SH-SY5Y (cell line): ENCODE measurements around the gene FATE1.

Experiments
- GATA2 ChIP-seq: IDR thresholded peaks from 2 replicates; pipeline ENCODE4 v1.6.1; 2011; ENCODE audit warnings: mild to moderate bottlenecking, low read depth, low read length
- GATA3 ChIP-seq: IDR thresholded peaks from 2 replicates; pipeline ENCODE4 v1.6.1; 2011; ENCODE audit warnings: low read depth, mild to moderate bottlenecking, low read length, moderate library complexity

The FATE1 gene

DNA sequence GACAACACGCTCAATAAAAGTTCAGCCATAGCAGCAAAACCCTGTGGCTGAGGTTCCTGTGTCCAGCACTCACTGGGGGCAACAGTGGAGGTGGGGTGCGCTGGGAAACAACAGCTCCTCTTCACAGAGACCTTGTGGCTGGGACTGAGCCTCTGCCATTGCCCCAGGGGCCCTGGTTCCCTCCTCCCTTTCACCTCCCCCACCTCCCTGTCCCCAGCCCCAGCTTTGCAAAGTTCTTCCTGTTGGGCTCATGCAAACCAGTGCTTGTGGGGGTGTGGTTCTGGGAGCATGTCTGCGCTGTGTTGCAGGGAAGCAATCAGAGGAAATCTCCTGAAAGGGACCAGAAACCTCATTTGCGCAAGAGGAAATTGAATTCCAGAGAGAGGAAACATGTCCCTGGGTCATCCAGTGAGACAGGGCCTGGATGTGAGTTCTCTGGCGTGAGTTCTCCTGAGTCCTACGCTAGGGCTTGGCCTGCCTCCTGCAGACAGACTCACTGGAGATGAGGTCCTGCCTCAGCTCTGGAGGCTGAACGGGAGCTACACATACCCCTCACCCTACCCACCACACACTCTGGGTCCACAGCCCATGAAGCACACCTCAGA is 7.4 kb downstream of the FATE1 start:
- TF ChIP-seq GATA3 (no peak), GATA2 (no peak)

DNA sequence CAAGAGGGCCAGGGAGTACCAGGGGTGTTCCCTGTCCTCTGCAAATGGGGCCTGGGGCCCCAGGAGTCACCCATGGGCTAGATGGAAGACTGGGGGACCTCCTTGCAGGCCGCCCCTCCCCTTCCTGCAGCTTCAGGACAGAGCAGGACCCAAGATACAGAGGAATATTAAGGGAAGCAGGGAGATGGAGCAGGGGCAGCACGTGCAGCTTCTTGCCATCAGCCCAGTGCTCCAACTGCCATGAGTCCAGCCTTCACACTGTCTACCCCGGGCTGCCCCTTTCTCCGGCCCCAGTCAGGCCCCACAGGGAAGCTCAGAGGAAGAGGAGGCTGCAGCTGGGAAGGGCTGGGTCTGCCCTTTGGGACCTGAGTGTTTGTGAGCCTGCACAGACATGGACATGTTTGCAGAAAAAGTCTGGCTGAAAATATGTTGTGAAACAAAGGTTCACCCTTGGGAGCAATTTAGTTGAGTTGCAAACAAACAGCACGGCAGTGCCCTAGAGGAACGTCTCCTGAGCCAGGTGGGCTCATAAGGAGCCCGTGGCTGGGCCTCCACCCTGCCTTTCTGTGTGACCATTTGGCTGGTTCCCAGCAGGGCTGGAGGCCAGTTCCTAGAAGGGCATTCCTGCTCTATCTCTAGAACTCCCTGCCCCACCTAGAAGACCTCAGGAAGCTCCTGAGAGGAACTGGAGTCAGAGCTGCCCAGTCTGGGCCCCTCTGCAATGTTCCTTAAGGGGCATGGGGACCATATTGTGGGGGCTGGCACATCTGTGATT is 8.9 kb downstream of the FATE1 start:
- no peak for TF ChIP-seq GATA2
- no peak for TF ChIP-seq GATA3

DNA sequence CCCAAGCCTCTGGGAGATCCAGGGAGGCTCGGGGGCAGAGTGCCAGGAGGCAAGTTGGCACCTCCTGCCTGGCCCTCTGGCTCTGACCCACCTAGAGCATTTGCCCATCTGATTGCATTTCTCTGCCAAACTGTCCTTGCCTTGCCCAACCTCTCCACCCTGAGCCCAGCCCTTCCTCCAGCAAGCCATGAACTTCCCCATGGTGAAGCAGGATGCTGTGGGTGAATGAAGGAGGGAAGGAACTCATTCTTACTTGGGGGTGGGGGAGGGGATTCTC is 9.4 kb downstream of the FATE1 start:
- no peak for TF ChIP-seq GATA3
- no peak for TF ChIP-seq GATA2

DNA sequence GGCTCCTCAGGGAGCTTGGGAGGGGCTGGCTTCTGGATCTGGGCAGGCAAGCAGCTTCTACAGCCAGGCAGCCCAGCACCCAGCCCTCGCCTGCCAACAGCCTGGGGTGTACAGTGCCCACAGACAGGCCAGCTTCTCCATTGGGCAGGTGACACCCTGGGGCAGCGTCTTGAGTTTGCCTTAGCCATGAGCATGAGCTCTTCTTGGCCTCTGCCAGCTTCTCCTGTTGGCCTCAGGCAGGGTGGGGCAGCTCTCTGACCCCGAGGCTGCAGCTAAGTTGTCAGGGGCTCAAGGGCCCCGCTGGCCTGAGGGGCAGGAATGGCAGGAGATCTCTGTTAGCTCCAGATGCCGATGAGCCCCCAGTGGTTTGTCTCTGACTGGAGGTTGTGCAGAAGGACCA is 10.9 kb downstream of the FATE1 start:
- no peak for TF ChIP-seq GATA3
- TF ChIP-seq GATA2 = no peak

DNA sequence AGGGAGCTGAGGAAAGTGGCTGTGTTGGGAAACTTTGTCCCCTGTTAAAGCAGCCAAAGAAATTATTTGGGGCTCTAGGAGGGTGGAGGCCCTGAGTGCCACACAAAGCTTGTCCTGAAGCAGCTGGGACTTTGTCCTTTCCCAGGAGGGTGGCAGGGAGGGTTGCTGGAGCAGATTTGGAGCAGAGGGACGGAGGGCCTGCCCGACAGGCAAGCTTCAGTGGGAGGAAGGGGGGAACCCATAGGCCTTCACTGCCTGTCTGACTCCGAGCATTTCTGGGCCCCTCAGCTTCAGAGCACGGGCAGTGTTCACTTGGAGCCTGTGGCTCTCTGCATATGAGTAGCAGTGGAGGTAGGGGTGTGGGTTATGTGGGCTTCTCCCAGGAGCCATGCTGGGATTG is 11.5 kb downstream of the FATE1 start:
- TF ChIP-seq GATA3 (no peak), GATA2 (no peak)

DNA sequence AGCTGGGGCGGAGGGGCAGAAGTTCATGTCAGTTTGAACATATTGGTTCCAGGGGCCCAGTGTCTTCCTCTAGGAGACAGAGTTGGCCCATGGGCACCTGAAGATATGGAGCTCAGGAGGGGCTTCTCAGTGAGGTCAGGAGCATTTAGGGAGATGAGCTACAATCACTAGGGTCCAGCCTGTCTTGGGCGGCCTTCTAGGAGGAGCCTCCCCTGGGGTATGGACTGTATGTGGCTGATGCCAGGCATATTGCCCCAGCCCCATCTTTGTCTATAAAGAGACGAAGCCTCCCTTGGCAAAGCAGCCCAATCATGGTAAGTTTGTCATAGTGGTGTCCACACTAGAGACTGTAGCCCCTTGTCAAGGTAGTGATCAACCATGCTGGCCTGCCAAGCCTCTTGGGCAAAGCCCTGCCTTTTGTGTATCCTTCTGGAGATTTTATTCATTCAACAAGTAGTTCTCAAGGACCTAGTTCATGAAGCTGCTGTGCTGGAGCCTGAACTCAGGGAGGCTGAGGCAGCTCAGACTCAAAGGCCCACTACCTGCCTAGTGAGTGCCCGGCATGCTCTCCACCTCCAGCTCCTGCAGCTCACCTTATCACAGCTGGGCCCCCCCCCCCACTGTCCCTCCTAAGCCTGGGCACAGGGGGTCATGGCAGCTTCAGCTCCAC is 13.4 kb downstream of the FATE1 start:
- no peak for TF ChIP-seq GATA2
- TF ChIP-seq GATA3 = no peak

DNA sequence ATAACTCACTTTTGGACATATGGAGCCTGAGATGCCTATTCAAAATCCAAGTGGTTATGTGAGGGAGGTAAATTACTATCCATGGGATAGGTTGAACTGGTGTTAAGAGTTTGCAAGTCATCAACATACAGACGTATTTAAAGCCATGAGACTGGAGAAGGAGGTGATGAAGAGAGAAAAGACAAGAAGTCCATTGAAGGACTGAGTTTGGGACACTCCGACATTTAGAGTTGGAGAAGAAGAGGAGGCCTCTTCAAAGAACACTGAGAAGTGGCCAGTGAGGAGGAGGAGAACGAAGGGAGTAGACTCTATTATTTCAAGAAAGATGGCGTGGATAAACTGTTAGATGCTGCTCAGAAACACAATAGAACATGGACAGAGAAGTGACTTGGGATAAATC is 18.6 kb downstream of the FATE1 start, which contains the start of gene CNGA2:
TSS of gene CNGA2 (plus strand) at position 301 of the 400 bp plus-strand sequence. CDS start 3,738 bp downstream, outside the sequence.
- TF ChIP-seq GATA3 = no peak
- TF ChIP-seq GATA2 = no peak

DNA sequence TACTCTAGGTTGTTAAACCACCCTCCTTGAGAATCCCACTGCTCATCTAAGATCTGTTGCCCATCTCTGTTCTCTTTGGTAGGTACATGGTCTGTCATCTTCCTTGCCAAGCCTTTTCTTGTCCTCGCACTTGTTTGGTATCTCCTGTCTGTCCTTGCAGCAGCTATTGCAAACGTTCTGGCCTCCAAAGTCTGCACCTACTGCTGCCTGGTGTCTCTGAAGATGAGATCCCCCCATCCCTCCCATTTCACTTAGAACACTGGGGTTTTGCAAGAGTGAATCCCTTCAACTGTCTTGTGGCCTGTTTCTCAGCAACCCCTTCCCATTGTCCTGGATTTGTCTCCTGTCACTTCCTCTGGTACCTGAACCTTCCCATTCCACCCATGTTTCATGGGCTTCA is 19.4 kb downstream of the FATE1 start:
- TF ChIP-seq GATA2 (no peak), GATA3 (no peak)

DNA sequence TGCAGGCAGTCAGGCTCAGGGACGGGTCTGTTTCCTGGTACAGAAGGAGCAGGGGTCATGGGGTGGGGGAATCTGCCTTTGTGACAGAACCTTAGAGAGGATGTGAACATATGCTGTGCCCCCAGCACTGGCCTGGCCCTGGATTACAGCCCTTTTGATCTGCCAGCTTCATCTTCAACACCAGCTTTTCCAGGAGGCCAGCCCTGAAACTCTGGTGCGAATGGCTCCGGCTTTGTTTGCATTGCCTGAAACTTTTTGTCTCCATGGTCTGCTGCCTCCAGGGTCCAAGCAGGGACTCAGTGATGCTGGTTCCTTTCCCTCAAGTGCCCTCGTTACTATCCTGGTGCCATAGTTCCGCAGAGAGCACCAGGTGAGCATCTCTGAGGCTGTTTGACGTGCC is 20.9 kb downstream of the FATE1 start:
- TF ChIP-seq GATA2 (no peak), GATA3 (no peak)

DNA sequence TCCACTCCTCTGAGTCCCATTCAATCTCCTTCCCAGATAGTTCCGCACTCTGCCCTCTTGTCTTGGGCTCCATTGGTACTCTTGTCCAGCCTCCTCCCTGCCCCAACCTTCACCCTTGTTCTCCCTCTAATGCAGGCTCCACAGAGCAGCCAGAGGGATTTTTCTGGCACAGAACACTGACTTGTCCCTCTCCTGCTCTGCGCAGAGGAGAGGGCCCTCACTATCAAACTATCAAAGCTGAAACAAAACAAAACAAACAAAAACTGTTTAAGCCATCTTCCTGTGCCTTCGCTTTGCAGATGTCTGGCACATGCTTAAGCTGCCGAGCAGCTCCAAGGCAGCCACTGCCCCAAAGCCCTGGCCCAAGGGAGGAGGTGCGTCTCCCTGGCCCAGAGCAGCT is 21.7 kb downstream of the FATE1 start:
- TF ChIP-seq GATA3 = no peak
- no peak for TF ChIP-seq GATA2

DNA sequence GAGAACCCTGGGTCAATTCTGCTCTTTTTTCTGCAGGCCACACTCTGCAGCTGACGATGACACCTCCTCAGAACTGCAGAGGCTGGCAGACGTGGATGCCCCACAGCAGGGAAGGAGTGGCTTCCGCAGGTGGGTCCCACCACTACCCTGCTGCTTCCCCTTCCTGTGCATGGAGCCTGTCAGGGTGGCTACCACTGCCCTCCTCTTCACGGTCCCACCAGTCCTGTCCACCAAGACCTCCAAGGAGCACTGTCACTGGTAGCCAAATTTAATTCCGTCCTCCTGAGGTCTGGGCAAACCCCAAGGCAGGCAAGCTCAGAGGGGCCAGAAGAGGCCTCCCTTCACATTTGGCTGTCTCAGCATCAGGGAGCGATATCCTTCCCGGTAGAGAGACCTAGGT is 22.9 kb downstream of the FATE1 start:
- TF ChIP-seq GATA3 (no peak), GATA2 (no peak)

DNA sequence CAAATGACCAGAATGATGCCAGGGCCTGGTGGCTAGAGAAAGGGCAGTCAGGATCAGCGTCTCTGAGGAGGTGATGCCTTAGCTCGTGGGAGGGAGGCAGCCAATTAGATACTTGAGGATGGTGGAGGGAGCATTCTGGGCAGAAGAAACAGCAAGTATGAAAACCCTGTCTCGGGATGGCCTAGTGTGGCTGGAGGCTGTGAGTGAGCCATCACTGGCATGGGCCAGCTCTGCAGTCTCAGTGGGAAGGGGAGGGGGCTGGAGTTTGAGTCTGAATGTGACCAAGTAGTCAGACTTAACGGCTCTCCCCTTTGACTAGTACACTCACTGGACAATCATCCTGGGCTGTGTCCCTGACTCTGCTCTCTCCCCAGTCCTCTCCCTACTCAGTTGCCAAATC is 25.8 kb downstream of the FATE1 start:
- no peak for TF ChIP-seq GATA3
- TF ChIP-seq GATA2 = no peak

DNA sequence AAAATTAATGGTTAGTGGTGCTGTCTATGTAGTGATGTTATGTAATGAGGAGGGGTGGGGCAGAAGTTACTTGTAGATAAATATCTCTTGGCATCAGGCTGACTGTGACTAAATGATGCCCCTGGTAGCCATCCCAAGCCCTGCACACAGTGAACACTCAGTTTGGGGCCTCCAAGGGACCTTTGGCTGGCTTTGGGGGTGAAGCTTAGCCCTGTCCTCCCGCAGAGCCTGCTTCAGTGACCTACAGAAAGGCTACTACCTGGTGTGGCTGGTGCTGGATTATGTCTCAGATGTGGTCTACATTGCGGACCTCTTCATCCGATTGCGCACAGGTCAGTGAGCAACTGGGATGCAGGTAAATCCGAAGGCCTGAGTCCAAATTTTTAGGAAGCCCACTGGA is 26.5 kb downstream of the FATE1 start:
- TF ChIP-seq GATA2 (no peak), GATA3 (no peak)

DNA sequence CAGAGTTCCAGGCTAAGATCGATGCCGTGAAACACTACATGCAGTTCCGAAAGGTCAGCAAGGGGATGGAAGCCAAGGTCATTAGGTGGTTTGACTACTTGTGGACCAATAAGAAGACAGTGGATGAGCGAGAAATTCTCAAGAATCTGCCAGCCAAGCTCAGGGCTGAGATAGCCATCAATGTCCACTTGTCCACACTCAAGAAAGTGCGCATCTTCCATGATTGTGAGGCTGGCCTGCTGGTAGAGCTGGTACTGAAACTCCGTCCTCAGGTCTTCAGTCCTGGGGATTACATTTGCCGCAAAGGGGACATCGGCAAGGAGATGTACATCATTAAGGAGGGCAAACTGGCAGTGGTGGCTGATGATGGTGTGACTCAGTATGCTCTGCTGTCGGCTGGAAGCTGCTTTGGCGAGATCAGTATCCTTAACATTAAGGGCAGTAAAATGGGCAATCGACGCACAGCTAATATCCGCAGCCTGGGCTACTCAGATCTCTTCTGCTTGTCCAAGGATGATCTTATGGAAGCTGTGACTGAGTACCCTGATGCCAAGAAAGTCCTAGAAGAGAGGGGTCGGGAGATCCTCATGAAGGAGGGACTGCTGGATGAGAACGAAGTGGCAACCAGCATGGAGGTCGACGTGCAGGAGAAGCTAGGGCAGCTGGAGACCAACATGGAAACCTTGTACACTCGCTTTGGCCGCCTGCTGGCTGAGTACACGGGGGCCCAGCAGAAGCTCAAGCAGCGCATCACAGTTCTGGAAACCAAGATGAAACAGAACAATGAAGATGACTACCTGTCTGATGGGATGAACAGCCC is 28.0 kb downstream of the FATE1 start:
- TF ChIP-seq GATA3 = no peak
- TF ChIP-seq GATA2 = no peak
